Measurements from ENCODE around the gene FAAH.

DNA sequence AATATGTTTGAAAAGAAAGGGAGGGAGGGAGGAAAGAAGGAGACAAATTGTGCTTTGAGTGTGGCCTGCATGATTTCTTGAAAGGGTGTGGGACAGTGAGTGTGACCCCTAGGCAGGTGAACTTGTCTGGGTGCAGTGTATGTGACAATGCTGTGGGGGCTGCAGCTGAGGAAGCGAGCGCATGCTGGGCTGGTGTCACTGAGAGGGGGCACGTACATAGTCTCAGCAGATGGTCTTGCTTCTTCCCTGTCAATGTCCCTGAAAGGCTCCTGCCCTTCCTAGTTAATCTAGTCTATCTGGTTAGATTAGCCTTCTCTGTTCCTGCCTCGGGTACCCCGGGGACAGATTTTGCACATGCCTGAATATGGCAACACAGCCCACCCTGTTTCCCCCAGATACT lies 9.8 kb downstream of the FAAH start:
- TF ChIP-seq CTCF (IDR thresholded peaks at IDR 0.05) = no peak
- TF ChIP-seq POLR2A (IDR thresholded peaks at IDR 0.05) = no peak

Measured in esophagus squamous epithelium (tissue), 4 donors.